ENCODE measurements around the gene ACADS.

The ACADS gene

GRCh38 chr12:120690978-120691377, 34.6 kb upstream of the ACADS start:
- ATAC-seq = no peak
- TF ChIP-seq, protein P1, sequence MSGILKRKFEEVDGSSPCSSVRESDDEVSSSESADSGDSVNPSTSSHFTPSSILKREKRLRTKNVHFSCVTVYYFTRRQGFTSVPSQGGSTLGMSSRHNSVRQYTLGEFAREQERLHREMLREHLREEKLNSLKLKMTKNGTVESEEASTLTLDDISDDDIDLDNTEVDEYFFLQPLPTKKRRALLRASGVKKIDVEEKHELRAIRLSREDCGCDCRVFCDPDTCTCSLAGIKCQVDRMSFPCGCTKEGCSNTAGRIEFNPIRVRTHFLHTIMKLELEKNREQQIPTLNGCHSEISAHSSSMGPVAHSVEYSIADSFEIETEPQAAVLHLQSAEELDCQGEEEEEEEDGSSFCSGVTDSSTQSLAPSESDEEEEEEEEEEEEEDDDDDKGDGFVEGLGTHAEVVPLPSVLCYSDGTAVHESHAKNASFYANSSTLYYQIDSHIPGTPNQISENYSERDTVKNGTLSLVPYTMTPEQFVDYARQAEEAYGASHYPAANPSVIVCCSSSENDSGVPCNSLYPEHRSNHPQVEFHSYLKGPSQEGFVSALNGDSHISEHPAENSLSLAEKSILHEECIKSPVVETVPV (CRISPR knock-in tag; IDR thresholded peaks at IDR 0.05) = no peak
- TF ChIP-seq ESRRG (CRISPR knock-in tag; IDR thresholded peaks at IDR 0.05) (no peak), ZC3H10 (CRISPR knock-in tag; IDR thresholded peaks at IDR 0.05) (no peak), PPARA (CRISPR knock-in tag; IDR thresholded peaks at IDR 0.05; ENCODE audit: borderline replicate concordance) (no peak), TOX (CRISPR knock-in tag; IDR thresholded peaks at IDR 0.05; ENCODE audit: borderline replicate concordance) (no peak), ISL1 (CRISPR knock-in tag; IDR thresholded peaks at IDR 0.05) (no peak), RARB (CRISPR knock-in tag; IDR thresholded peaks at IDR 0.05) (no peak), ZNF8 (CRISPR knock-in tag; IDR thresholded peaks at IDR 0.05) (no peak), POU6F1 (CRISPR knock-in tag; IDR thresholded peaks at IDR 0.05; ENCODE audit: borderline replicate concordance, low read depth) (no peak), BACH2 (CRISPR knock-in tag; IDR thresholded peaks at IDR 0.05; ENCODE audit: borderline replicate concordance) (no peak), OSR1 (CRISPR knock-in tag; IDR thresholded peaks at IDR 0.05) (no peak), PATZ1 (CRISPR knock-in tag; IDR thresholded peaks at IDR 0.05; ENCODE audit: borderline replicate concordance) (no peak), CSDC2 (CRISPR knock-in tag; IDR thresholded peaks at IDR 0.05) (no peak), ZNF70 (CRISPR knock-in tag; IDR thresholded peaks at IDR 0.05) (no peak), ZFP3 (CRISPR knock-in tag; IDR thresholded peaks at IDR 0.05) (no peak), GLIS3 (CRISPR knock-in tag; IDR thresholded peaks at IDR 0.05) (no peak), TCF4 (CRISPR knock-in tag; IDR thresholded peaks at IDR 0.05; ENCODE audit: borderline replicate concordance) (no peak)
- TF ChIP-seq, protein P2, sequence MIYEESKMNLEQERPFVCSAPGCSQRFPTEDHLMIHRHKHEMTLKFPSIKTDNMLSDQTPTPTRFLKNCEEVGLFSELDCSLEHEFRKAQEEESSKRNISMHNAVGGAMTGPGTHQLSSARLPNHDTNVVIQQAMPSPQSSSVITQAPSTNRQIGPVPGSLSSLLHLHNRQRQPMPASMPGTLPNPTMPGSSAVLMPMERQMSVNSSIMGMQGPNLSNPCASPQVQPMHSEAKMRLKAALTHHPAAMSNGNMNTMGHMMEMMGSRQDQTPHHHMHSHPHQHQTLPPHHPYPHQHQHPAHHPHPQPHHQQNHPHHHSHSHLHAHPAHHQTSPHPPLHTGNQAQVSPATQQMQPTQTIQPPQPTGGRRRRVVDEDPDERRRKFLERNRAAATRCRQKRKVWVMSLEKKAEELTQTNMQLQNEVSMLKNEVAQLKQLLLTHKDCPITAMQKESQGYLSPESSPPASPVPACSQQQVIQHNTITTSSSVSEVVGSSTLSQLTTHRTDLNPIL (CRISPR knock-in tag; IDR thresholded peaks at IDR 0.05; ENCODE audit: low read depth) = no peak
- TF ChIP-seq, protein P3, sequence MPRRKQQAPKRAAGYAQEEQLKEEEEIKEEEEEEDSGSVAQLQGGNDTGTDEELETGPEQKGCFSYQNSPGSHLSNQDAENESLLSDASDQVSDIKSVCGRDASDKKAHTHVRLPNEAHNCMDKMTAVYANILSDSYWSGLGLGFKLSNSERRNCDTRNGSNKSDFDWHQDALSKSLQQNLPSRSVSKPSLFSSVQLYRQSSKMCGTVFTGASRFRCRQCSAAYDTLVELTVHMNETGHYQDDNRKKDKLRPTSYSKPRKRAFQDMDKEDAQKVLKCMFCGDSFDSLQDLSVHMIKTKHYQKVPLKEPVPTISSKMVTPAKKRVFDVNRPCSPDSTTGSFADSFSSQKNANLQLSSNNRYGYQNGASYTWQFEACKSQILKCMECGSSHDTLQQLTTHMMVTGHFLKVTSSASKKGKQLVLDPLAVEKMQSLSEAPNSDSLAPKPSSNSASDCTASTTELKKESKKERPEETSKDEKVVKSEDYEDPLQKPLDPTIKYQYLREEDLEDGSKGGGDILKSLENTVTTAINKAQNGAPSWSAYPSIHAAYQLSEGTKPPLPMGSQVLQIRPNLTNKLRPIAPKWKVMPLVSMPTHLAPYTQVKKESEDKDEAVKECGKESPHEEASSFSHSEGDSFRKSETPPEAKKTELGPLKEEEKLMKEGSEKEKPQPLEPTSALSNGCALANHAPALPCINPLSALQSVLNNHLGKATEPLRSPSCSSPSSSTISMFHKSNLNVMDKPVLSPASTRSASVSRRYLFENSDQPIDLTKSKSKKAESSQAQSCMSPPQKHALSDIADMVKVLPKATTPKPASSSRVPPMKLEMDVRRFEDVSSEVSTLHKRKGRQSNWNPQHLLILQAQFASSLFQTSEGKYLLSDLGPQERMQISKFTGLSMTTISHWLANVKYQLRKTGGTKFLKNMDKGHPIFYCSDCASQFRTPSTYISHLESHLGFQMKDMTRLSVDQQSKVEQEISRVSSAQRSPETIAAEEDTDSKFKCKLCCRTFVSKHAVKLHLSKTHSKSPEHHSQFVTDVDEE (CRISPR knock-in tag; IDR thresholded peaks at IDR 0.05) = no peak

DNA sequence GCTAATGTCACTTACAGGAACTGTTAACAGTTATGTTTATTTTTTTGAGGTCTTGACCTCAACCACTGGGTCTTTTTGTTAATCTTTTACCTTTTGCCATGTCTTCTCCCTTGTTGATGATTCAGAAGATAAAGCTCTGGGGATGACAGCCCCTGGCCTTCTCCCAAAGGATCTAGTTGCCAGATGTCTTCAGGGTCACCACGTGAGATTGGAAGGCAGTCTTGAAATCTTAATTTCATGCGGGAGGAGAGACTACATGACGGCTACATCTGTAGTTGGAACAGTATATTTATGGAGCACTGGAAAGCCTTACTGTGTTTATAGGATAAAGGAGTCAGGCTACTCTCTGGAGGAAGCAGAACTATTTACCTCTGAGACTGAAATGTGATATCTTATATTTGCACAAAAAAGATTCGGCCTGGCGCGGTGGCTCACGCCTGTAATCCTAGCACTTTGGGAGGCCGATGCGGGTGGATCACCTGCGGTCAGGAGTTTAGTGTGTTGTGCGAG, 33.0 kb upstream of the ACADS start:
- no peak for ATAC-seq
- TF ChIP-seq TCF4 (CRISPR knock-in tag; IDR thresholded peaks at IDR 0.05; ENCODE audit: borderline replicate concordance) (no peak), OSR1 (CRISPR knock-in tag; IDR thresholded peaks at IDR 0.05) (no peak), ARNTL (CRISPR knock-in tag; IDR thresholded peaks at IDR 0.05; ENCODE audit: borderline replicate concordance, low read depth) (no peak), ZFP3 (CRISPR knock-in tag; IDR thresholded peaks at IDR 0.05) (no peak), RARB (CRISPR knock-in tag; IDR thresholded peaks at IDR 0.05) (no peak), ZC3H10 (CRISPR knock-in tag; IDR thresholded peaks at IDR 0.05) (no peak), BACH2 (CRISPR knock-in tag; IDR thresholded peaks at IDR 0.05; ENCODE audit: borderline replicate concordance) (no peak), ZNF8 (CRISPR knock-in tag; IDR thresholded peaks at IDR 0.05) (no peak), PPARA (CRISPR knock-in tag; IDR thresholded peaks at IDR 0.05; ENCODE audit: borderline replicate concordance) (no peak)
- TF ChIP-seq, protein P1 (CRISPR knock-in tag; IDR thresholded peaks at IDR 0.05) = no peak
- TF ChIP-seq, protein P3 (CRISPR knock-in tag; IDR thresholded peaks at IDR 0.05) = no peak

Data from SK-N-SH treated with all-trans-retinoic acid at 6 μM for 48 hours (cell line).